ENCODE results near the gene MSL3B.
A peak's percentile ranks its signal among the peaks of the same experiment; 100 is the strongest.

The MSL3B gene

GRCh38 chr2:233857511-233858141 is 10.6 kb downstream of the MSL3B start (continued):
- TF ChIP-seq E2F1 (CRISPR knock-in tag; IDR thresholded peaks at IDR 0.05) (no peak), SP2 (IDR thresholded peaks at IDR 0.05; ENCODE audit: extremely low read depth, low read depth, low read length, poor library complexity, severe bottlenecking) (no peak), ZNF780A (CRISPR knock-in tag; IDR thresholded peaks at IDR 0.05) (no peak), ZFP91 (CRISPR knock-in tag; IDR thresholded peaks at IDR 0.05) (no peak), CHD2 (IDR thresholded peaks at IDR 0.05; ENCODE audit: low read depth, low read length) (no peak), MYBL2 (IDR thresholded peaks at IDR 0.05; ENCODE audit: low read depth) (no peak), MYBL2 (CRISPR knock-in tag; IDR thresholded peaks at IDR 0.05; ENCODE audit: borderline replicate concordance) (no peak), FOXJ2 (tag; IDR thresholded peaks at IDR 0.05) (peak; percentile 99), NCOR1 (IDR thresholded peaks at IDR 0.05) (peak; percentile 23; the same call in 1 of the 2 replicates), CHAMP1 (IDR thresholded peaks at IDR 0.05) (no peak), MXI1 (IDR thresholded peaks at IDR 0.05; ENCODE audit: low read depth, low read length) (peak; percentile 63; the same call in 1 of the 2 replicates), TRIM28 (IDR thresholded peaks at IDR 0.05) (no peak), MTA3 (IDR thresholded peaks at IDR 0.05; ENCODE audit: borderline replicate concordance) (0 out of 2 replicates have a peak, but pooled peaks have one; percentile 42), ZNF311 (CRISPR knock-in tag; IDR thresholded peaks at IDR 0.05) (no peak), RBM39 (optimal IDR thresholded peaks at IDR 0.05; ENCODE audit: low read depth, low read length) (no peak), SNAPC5 (CRISPR knock-in tag; IDR thresholded peaks at IDR 0.05) (no peak), ZNF143 (CRISPR knock-in tag; IDR thresholded peaks at IDR 0.05) (no peak), ARID4B (CRISPR knock-in tag; IDR thresholded peaks at IDR 0.05) (no peak), RBFOX2 (IDR thresholded peaks at IDR 0.05; ENCODE audit: low read depth, low read length) (no peak), CBFB (CRISPR knock-in tag; IDR thresholded peaks at IDR 0.05) (no peak)

All from K562 (cell line).